A673 (cell line): ENCODE data around the gene NT5C3B. TPM values are rescaled to one million over a fixed set of nuclear protein-coding genes. Genes with fewer than 3 reads are reported as not detected.
"Not testable (repeated sequence)": the region's sequence is repeated elsewhere in the genome, so short reads cannot be mapped to it uniquely, and the experiment has no call there.

Experiments used
- BruUV-seq: library from RNA; stranded (reverse); fragments of 400-500 nt; replicated peaks from 2 replicates; lab custom pipeline; 2021; lab: Mats Ljungman, UMichigan
- CTCF ChIA-PET: fragments of 300-600 bp; sonication (Branson Sonifier 250); formaldehyde crosslinking; loops from one replicate; lab custom pipeline; 2022; ENCODE audit warnings: antibody characterized with exemption; lab: Charles Lee
- POLR2A ChIA-PET: fragments of 300-600 bp; sonication (Branson Sonifier 250); formaldehyde crosslinking; loops from one replicate; lab custom pipeline; 2022; ENCODE audit warnings: antibody characterized with exemption; ENCODE audit not compliant: low non-redundant PET; lab: Charles Lee
- DNase-seq: peaks from one replicate; pipeline ENCODE4 v3.0.0-alpha.2; 2015; ENCODE audit warnings: low spot score
- H3K27ac ChIP-seq: fragments of 200-600 bp; sonication (generic); 2 replicates; pipeline ENCODE4 v1.5.1; 2016; ENCODE audit warnings: mixed run types, low read depth, mild to moderate bottlenecking, mixed read lengths, antibody characterized with exemption, low read length; ENCODE audit not compliant: poor library complexity, severe bottlenecking
- H3K27me3 ChIP-seq: fragments of 200-600 bp; sonication (generic); replicated peaks from 2 replicates; pipeline ENCODE4 v1.6.1; 2017; ENCODE audit warnings: mixed run types, low read depth, mild to moderate bottlenecking, mixed read lengths, antibody characterized with exemption, low read length; ENCODE audit not compliant: insufficient read depth, poor library complexity
- H3K36me3 ChIP-seq: fragments of 200-600 bp; sonication (generic); 2 replicates; pipeline ENCODE4 v1.6.1; 2016; ENCODE audit warnings: mixed run types, mild to moderate bottlenecking, mixed read lengths, antibody characterized with exemption, low read length; ENCODE audit not compliant: insufficient read depth, poor library complexity, severe bottlenecking
- H3K4me1 ChIP-seq: fragments of 200-600 bp; sonication (generic); 2 replicates; pipeline ENCODE4 v1.6.1; 2017; ENCODE audit warnings: mixed run types, mild to moderate bottlenecking, mixed read lengths, antibody characterized with exemption, low read length; ENCODE audit not compliant: insufficient read depth, poor library complexity, severe bottlenecking
- H3K4me3 ChIP-seq: fragments of 200-600 bp; sonication (generic); 2 replicates; pipeline ENCODE4 v1.5.1; 2016; ENCODE audit warnings: low read depth, mixed run types, mild to moderate bottlenecking, mixed read lengths, low read length; ENCODE audit not compliant: poor library complexity, severe bottlenecking
- H3K9me3 ChIP-seq: fragments of 200-600 bp; sonication (generic); 2 replicates; pipeline ENCODE4 v1.6.1; 2016; ENCODE audit warnings: mixed run types, low read depth, mild to moderate bottlenecking, mixed read lengths, antibody characterized with exemption, low read length; ENCODE audit not compliant: poor library complexity, severe bottlenecking
- EZH2 ChIP-seq: fragments of 200-600 bp; sonication (generic); IDR thresholded peaks from 2 replicates; pipeline ENCODE4 v1.6.1; 2017; ENCODE audit warnings: borderline replicate concordance, low read depth, mild to moderate bottlenecking, mixed read lengths, antibody characterized with exemption, low read length; ENCODE audit not compliant: poor library complexity, severe bottlenecking
- intact Hi-C: fragments of 100-400 bp; cut with micrococcal nuclease; formaldehyde crosslinking; loops from one replicate; pipeline ENCODE4 v1.10.0; 2022; ENCODE audit not compliant: unreplicated experiment
- total RNA-seq: library from RNA; stranded (reverse); gene quantifications from 2 replicates; pipeline ENCODE4 v1.2.3, GENCODE V29; 2021
- TF ChIP-seq, protein P1 (sequence below): fragments of 300-800, 200-600 bp; sonication (generic); conservative IDR thresholded peaks from 2 replicates; pipeline ENCODE4 v1.5.1; 2017; ENCODE audit warnings: low read depth, mild to moderate bottlenecking, antibody characterized with exemption, low read length, moderate library complexity, mixed read lengths

Gene NT5C3B
- total RNA-seq, 1 experiment from 2014 or later, result 46.7 TPM

DNA sequence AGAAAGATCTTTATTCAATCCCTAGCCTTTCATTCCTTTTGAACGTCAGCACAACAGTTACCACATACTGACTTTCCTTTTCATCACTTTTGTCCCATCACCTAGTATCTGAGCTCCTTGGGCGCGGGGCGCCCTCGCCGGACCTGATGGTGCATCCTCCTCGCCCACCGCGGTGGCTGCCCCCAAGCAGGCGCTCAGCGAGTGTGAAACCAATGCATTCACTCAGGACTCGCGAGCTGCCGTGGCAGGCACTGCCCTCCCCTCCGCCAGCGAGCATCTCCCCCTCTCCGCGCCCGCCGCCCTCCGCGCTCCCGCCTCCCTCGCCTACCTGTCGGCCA is 28.4 kb upstream of the NT5C3B start:
- POLR2A ChIA-PET, result no interaction called here
- Histone ChIP-seq H3K4me3 (peak overlapping the region; percentile 80), H3K36me3 (peaks cover 16% of the 10 kb centered on the region), H3K4me1 (no peaks in the 10 kb centered on the region), H3K27me3 (no peaks in the 10 kb centered on the region), H3K9me3 (no peaks in the 10 kb centered on the region), H3K27ac (peak overlapping the region; percentile 83)
- no peak for TF ChIP-seq EZH2
- TF ChIP-seq, protein P1, sequence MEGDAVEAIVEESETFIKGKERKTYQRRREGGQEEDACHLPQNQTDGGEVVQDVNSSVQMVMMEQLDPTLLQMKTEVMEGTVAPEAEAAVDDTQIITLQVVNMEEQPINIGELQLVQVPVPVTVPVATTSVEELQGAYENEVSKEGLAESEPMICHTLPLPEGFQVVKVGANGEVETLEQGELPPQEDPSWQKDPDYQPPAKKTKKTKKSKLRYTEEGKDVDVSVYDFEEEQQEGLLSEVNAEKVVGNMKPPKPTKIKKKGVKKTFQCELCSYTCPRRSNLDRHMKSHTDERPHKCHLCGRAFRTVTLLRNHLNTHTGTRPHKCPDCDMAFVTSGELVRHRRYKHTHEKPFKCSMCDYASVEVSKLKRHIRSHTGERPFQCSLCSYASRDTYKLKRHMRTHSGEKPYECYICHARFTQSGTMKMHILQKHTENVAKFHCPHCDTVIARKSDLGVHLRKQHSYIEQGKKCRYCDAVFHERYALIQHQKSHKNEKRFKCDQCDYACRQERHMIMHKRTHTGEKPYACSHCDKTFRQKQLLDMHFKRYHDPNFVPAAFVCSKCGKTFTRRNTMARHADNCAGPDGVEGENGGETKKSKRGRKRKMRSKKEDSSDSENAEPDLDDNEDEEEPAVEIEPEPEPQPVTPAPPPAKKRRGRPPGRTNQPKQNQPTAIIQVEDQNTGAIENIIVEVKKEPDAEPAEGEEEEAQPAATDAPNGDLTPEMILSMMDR, result no peak
- no peak for DNase-seq
- no TSS peak for BruUV-seq
- CTCF ChIA-PET, result no interaction called here
- intact Hi-C loops, result no loop called here

DNA sequence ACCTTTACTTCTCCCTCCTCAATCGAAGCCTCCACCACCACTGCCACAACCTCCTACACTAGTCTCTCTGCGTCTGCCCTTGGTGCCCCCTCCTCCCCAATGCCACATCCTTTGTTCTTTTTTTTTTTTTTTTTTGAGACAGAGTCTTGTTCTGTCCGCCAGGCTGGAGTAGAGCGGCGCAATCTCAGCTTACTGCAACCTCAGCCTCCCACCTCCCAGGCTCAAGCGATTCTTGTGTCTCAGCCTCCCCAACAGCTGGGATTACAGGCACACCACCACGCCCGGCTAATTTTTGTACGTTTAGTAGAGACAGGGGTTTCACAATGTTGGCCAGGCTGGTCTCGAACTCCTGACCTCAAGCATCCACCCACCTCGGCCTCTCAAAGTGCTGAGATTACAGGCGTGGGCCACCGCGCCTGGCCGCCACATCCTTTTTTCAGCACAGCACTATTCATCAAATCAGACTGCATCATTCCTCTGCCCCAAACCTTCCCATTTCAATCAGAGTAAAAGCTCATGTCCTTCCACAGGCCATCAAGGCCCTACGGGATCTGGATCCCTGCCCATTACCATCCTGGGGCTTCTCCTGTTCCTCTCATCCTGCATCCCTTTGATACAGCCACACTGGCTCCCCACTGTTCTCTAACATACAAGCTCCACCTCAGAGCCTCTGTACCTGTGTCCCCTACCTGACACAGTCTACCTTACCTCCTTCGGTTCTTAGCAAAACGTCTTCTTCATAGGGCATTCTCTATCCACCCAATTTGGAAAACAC is 27.2 kb upstream of the NT5C3B start:
- CTCF ChIA-PET, result interaction anchor here (0.5 kb wide), 1 partner anchor 50 kb away, joined by 4 read pairs; the partner anchor contains the start of gene FKBP10
- intact Hi-C loops, result no loop called here
- Histone ChIP-seq H3K27ac (no peak overlapping the region), H3K4me1 (no peaks in the 10 kb centered on the region), H3K9me3 (no peaks in the 10 kb centered on the region), H3K36me3 (peaks cover 12% of the 10 kb centered on the region), H3K4me3 (peak overlapping the region; percentile 80), H3K27me3 (no peaks in the 10 kb centered on the region)
- BruUV-seq, result no TSS peak
- POLR2A ChIA-PET, result interaction anchor here (0.6 kb wide), 1 partner anchor 24 kb away, joined by 5 read pairs; no protein-coding TSS in a partner anchor
- no peak for TF ChIP-seq EZH2
- TF ChIP-seq, protein P1, result no peak
- DNase-seq, result no peak

- H3K9me3 ChIP-seq, result no peaks in the 10 kb centered on the region
- BruUV-seq, result no TSS peak
- no peak overlapping the region for H3K27ac ChIP-seq
- no peak for TF ChIP-seq EZH2
- TF ChIP-seq, protein P1, result no peak
- no peak overlapping the region for H3K4me3 ChIP-seq
- DNase-seq, result no peak
- H3K36me3 ChIP-seq, result no peaks in the 10 kb centered on the region
- intact Hi-C loops, result no loop called here
- ChIA-PET CTCF (no interaction called here), POLR2A (no interaction called here)
- H3K27me3 ChIP-seq, result no peaks in the 10 kb centered on the region
- no peaks in the 10 kb centered on the region for H3K4me1 ChIP-seq
Observed at GRCh38 chr17:41860254-41860931, 24.4 kb upstream of the NT5C3B start.

DNA sequence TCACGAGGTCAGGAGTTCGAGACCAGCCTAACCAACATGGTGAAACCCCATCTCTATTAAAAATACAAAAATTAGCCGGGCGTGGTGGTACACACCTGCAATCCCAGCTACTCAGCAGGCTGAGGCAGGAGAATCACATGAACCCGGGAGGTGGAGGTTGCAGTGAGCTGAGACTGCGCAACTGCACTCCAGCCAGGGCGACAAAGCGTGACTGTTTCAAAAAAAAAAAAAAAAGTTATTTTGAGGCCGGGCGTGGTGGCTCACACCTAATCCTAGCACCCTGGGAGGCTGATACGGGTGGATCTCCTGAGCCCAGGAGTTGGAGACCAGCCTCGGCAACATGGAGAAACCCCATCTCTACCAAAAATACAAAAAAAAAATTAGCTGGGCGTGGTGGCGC is 15.3 kb upstream of the NT5C3B start:
- intact Hi-C loops, BruUV-seq, POLR2A ChIA-PET, H3K27me3 ChIP-seq, H3K9me3 ChIP-seq, H3K4me1 ChIP-seq, H3K27ac ChIP-seq, H3K4me3 ChIP-seq, H3K36me3 ChIP-seq, DNase-seq, CTCF ChIA-PET: not testable (repeated sequence)
